Uterus (tissue), 2 donors: ENCODE results near the gene ACTR3C.

ENCODE experiments used
- CTCF ChIP-seq, 4 experiments: fragments of 200-600 bp in 2 of 4; fragments of 450-650 bp in 2 of 4; sonication (generic) in 2 of 4; IDR thresholded peaks; one replicate each; pipeline ENCODE4 v1.5.1; 2016 to 2019; ENCODE audit warnings: antibody characterized with exemption in 4 of 4, mild to moderate bottlenecking in 2 of 4, moderate library complexity in 1 of 4
- POLR2A ChIP-seq, 2 donors: fragments of 450-650 bp; IDR thresholded peaks; one replicate each; pipeline ENCODE4 v1.6.1; 2016; ENCODE audit warnings: antibody characterized with exemption in 2 of 2, mild to moderate bottlenecking in 1 of 2, moderate library complexity in 1 of 2

- TF ChIP-seq CTCF (IDR thresholded peaks at IDR 0.05) (no peak), POLR2A (IDR thresholded peaks at IDR 0.05) (no peak)
Observed at GRCh38 chr7:150313870-150314269, 9.5 kb downstream of the ACTR3C start.
